Measurements from ENCODE around the gene XCR1.
"Not testable (repeated sequence)": the region's sequence is repeated elsewhere in the genome, so short reads cannot be mapped to it uniquely, and the experiment has no call there.

Gene XCR1

GRCh38 chr3:46038916-46039315, 11.6 kb upstream of the XCR1 start:
- DNase-seq (ENCODE audit: low read depth in 2 of 2) = no peak

GRCh38 chr3:46038071-46038470, 10.8 kb upstream of the XCR1 start:
- DNase-seq (ENCODE audit: low read depth in 2 of 2) = not testable (repeated sequence)

GRCh38 chr3:46036191-46036590, 8.9 kb upstream of the XCR1 start:
- DNase-seq (ENCODE audit: low read depth in 2 of 2) = no peak

- no peak for DNase-seq (ENCODE audit: low read depth in 2 of 2)
Observed at GRCh38 chr3:46031747-46032146, 4.5 kb upstream of the XCR1 start.

DNA sequence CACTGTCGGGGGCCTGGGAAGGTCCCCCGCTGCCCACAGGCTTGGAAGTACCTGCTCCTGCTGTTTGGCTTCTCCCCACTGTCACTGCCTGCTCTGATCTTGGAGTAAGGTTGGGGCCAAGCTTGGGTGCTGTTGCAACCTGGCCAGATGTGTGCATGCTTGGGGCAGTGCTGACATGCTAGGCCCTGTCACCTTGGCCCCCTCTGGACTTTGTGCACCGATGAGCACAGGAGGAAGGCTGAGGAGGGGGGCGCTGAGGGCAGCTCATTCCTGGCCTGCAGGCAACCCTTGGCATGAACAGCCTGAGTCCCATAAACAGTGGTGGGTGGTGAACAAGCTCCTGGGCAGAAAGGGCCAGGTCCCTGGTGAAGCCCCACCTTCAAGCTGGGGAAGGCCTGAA, 4.0 kb upstream of the XCR1 start:
- DNase-seq (ENCODE audit: low read depth in 2 of 2) = no peak

GRCh38 chr3:46030626-46031025, 3.3 kb upstream of the XCR1 start:
- DNase-seq (ENCODE audit: low read depth in 2 of 2) = no peak

GRCh38 chr3:46029953-46030543, 2.8 kb upstream of the XCR1 start:
- DNase-seq (ENCODE audit: low read depth in 2 of 2) = no peak

GRCh38 chr3:46027736-46028397, 584 bp upstream of the XCR1 start:
- no peak for DNase-seq (ENCODE audit: low read depth in 2 of 2)

DNA sequence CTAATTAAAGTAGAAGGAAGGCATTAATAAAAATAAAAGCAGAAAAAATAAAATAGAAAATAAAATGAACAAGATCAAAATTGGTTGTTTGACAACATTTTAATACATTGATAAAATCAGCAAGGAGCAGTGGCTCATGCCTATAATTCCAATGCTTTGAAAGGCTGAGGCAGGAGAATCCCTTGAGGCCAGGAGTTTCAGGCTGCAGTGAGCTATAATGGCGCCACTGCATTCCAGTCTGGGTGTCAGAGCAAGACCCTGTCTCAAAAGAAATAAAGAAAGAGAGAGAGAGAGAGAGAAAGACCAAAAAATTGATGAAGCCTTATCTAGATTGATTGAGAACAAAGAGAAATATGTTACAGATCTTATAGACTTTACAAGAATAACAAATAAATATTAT, 2.1 kb downstream of the XCR1 start:
- no peak for DNase-seq (ENCODE audit: low read depth in 2 of 2)

- no peak for DNase-seq (ENCODE audit: low read depth in 2 of 2)
Observed at GRCh38 chr3:46024131-46024530, 3.2 kb downstream of the XCR1 start.

DNA sequence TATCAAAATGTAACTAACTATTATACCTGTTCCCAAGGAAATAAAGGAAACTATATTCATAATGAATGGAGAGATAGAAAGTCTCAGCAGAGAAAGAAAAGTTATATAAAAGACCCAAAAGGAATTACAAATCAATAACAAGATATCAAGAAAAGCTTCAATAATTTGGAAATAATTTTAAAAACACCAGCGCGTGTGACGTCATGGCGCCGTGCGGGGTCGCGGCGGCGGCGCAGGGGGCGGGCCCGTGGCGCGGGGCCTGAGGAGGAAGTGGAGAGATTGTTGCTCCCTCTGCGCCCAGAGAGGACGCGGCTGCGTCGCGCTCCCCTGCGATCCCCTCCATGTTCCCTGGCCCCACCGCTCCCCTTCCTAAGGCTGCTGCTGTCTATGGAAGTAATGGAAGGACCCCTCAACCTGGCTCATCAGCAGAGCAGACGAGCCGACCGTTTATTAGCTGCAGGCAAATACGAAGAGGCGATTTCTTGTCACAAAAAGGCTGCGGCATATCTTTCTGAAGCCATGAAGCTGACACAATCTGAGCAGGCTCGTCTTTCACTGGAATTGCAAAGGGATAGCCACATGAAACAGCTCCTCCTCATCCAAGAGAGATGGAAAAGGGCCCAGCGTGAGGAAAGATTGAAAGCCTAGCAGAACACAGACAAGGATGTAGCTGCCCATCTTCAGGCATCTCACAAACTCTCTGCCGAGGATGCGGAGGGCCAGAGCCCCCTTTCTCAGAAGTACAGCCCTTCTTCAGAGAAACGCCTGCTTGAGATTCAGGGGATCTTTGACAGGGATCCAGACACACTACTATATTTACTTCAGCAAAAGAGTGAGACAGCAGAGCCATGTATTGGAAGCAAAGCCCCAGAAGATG, 4.1 kb downstream of the XCR1 start:
- DNase-seq (ENCODE audit: low read depth in 2 of 2) = no peak

GRCh38 chr3:46021516-46021915, 5.8 kb downstream of the XCR1 start:
- DNase-seq (ENCODE audit: low read depth in 2 of 2) = no peak

DNA sequence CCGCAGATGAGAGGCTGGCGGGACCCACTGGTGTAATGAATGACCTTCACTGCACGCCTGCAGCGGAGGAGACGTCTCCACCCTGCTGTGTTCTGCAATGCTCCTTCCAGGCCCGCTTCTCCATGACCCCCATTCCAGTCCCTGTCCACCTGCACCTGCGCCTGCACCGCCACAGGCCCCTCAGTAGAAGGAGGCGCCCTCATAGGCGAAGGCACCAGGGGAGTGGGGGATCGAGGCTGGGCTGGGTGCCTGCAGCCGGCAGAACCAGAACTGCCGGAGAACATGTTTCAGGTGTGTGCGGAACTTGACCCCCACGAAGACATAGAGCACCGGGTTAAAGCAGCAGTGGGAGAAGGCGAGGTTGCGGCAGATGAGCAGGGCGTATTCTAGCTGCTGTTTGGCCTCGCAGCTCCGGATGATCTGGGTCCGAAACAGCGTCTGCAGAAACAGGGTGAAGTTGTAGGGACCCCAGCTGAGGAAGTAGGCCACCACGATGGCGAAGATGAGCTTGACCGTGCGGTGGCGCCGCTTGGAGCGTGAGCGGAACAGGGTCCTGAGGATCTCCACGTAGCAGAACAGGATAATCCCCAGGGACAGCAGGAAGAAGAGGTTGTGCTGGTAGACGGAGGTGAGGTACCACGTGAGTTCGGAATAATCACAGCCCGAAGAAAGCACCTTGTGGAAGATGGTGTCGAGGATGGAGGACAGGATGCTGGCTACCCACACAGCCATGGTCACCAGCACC, 6.3 kb downstream of the XCR1 start:
- no peak for DNase-seq (ENCODE audit: low read depth in 2 of 2)

DNA sequence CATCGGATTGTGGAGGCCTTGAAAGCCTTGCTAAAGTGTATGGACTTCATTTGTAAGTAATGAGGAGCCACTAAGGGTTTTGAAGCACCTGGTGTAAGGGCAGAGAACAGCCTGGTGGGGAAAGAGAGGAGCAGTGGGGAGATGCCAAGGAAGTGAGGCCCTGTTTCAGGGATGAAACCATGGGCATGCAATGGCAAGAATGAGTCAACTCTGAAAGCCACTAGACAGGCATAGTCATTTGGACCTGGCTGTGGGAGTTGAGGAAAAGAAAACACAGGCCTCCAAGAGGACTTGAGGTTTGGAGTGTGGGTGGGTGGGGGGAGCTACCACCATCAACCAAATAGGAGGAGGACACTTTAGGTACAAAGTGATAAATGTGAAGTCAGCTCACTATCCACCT, 7.6 kb downstream of the XCR1 start:
- DNase-seq (ENCODE audit: low read depth in 2 of 2) = peak; percentile 7 to 42

GRCh38 chr3:46017720-46018119, 9.6 kb downstream of the XCR1 start:
- no peak for DNase-seq (ENCODE audit: low read depth in 2 of 2)

DNA sequence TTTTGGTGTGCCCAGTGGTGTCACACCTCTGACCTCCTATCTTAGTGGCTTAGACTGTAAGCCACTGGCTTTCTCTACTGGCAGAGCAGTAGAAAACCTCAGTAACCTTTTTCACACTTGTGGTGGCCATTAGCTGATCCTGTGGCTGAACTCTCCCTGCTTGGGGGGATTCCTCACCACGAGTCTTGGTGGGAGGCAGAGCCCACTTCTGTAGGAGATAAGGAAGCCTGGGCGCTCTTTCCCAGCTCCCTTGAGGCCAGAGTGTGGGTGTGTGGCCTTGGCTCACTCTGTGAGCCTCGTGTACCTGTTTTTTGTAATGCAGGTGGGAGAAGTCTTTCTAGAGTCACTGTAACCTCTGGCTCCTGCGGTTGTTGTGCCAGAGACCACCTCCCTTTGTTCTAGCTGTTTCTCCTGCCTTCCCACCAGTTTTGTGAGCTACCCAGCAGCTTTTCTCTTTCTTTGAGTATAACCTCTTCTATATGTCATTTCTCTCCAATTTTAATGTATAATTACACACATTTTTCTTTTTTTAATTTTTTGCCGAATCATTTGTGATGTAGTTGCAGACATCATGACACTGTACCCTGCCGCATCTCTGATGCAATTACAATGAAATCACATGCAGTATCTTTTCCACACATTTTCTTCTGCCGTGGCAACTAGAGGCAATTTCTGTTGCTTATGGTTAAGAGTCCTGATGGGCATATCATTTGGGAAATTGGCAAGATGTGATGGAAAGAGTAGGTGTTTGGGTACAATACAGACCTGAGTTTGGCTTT, 13.8 kb downstream of the XCR1 start:
- DNase-seq (ENCODE audit: low read depth in 2 of 2) = no peak

DNA sequence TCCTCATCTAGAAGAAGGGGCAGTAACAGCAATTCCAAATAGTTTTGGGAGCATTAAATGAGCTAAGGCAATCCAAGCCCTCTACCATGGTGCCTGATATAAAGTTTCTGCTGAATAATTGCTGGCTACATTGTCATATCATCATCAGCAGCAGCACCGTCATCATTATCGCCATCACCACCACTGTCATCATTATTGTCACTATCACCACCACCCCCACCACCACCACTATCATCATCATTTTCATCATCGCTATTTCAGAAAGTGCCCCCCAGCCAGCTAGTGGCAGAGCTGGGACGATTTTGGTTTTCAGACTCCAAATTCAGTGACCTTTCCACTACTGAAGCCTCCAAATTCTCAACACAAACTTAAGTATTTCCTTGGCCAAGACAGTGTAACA, 15.0 kb downstream of the XCR1 start:
- no peak for DNase-seq (ENCODE audit: low read depth in 2 of 2)

- DNase-seq (ENCODE audit: low read depth in 2 of 2) = no peak
Observed at GRCh38 chr3:46010519-46011113, 16.7 kb downstream of the XCR1 start.

DNA sequence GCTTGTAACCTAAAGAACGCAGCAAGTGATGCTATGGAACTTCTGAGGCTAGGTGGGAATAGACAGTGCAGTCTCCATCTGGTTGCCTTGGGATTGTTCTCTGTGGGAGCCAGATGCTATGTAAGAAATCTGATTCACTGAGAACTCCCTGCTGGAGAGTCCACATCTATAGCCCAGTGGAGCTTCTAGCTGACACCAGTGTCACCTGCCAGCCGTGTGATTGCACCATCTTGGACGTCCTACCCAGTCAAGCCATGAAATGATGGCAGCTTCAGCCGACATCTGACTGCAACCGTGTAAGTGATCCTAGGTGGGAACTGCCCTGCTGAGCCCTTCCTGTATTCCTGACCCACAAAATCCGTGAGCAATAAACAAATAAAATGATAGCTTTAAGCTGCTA, 19.2 kb downstream of the XCR1 start:
- no peak for DNase-seq (ENCODE audit: low read depth in 2 of 2)

GRCh38 chr3:46007280-46007679, 20.0 kb downstream of the XCR1 start:
- DNase-seq (ENCODE audit: low read depth in 2 of 2) = no peak

Measured in stimulated activated CD8-positive, alpha-beta memory T cell treated with anti-CD3 and anti-CD28 coated beads, Interleukin-2, amount 100 ng/mL, for 48 hours (primary cell).